Aorta (tissue), 5 donors: ENCODE data around the gene ENOX1. TPM values are rescaled to one million over a fixed set of nuclear protein-coding genes. Genes with fewer than 3 reads are reported as not detected.

Experiments used
- ATAC-seq: fragments of 200-7000 bp; cut with Tn5 transposase; one replicate; pipeline ENCODE4 v1.9.1; 2022; ENCODE audit warnings: moderate library complexity; ENCODE audit not compliant: low FRiP score
- DNase-seq, 2 donors: peaks; one replicate each; pipeline ENCODE4 v3.0.0-alpha.2; 2020
- H3K27ac ChIP-seq, 2 donors: one replicate each; pipeline ENCODE4 v1.5.1; 2013; ENCODE audit warnings: low read length in 2 of 2, mild to moderate bottlenecking in 2 of 2, moderate library complexity in 2 of 2, control low read depth in 1 of 2, inconsistent platforms in 1 of 2, low read depth in 1 of 2
- H3K27me3 ChIP-seq, 2 donors: one replicate each; pipeline ENCODE4 v1.6.1; 2013; ENCODE audit warnings: control low read depth in 1 of 2, low read length in 1 of 2, mild to moderate bottlenecking in 1 of 2, moderate library complexity in 1 of 2; ENCODE audit not compliant: insufficient read depth in 2 of 2, control insufficient read depth in 1 of 2
- H3K36me3 ChIP-seq, 2 donors: one replicate each; pipeline ENCODE4 v1.6.1; 2013; ENCODE audit warnings: control low read depth in 1 of 2, low read length in 1 of 2, mild to moderate bottlenecking in 1 of 2; ENCODE audit not compliant: insufficient read depth in 2 of 2, control insufficient read depth in 1 of 2
- H3K4me1 ChIP-seq, 2 donors: one replicate each; pipeline ENCODE4 v1.6.1; 2013; ENCODE audit warnings: low read length in 2 of 2, control low read depth in 1 of 2, mild to moderate bottlenecking in 1 of 2, moderate library complexity in 1 of 2; ENCODE audit not compliant: insufficient read depth in 2 of 2, control insufficient read depth in 1 of 2
- H3K4me3 ChIP-seq, 2 donors: one replicate each; pipeline ENCODE4 v1.5.1; 2013; ENCODE audit warnings: low read length in 2 of 2, control low read depth in 1 of 2, mild to moderate bottlenecking in 1 of 2
- H3K9me3 ChIP-seq: one replicate; pipeline ENCODE4 v1.6.1; 2013; ENCODE audit warnings: mild to moderate bottlenecking, low read length; ENCODE audit not compliant: control insufficient read depth
- whole genome bisulfite sequencing, 2 donors: extraction: QIAGEN DNeasy Blood & Tissue Kit; methylation state at CpG; one replicate each; pipeline ENCODE4 v1.1.7; 2013; 5-methylcytosine and 5-hydroxymethylcytosine counted together
- intact Hi-C, 2 donors: fragments of 100-400 bp; cut with DNase I; formaldehyde crosslinking; loops; one replicate each; pipeline versions ENCODE4 v1.14.2 to v1.15.0; 2022
- polyA plus RNA-seq, 2 donors: library from polyadenylated mRNA; stranded (reverse); fragments of 200-250 nt; gene quantifications; one replicate each; pipeline ENCODE4 v1.2.3, GENCODE V29; 2013
- total RNA-seq, 2 donors: library from RNA; stranded (reverse); fragmentation: NEBNext Ultra II Directional; extraction: Animal tissue kit (Norgen Biotek cat#: 25700); gene quantifications; one replicate each; pipeline ENCODE4 v1.2.1, GENCODE V29; 2021
- donor health status: healthy with polysubstance abuse.
- donor health status: Bipolar disorder and iron deficiency.
- donor health status: DM: no; HTN: no; CAD: no.
- donor health status: DM: no; HTN: no; CAD: no.
- donor health status: DM: yes; HTN: yes; CAD: no.

ENOX1 gene
- total and polyA plus RNA-seq, 4 donors, result 0.15 to 2.2 (median 1.4) TPM; not detected in 1

GRCh38 chr13:43441899-43442499, 344.8 kb downstream of the ENOX1 start:
- H3K27me3 ChIP-seq, result no peaks in the 10 kb centered on the region
- intact Hi-C loops, result no loop called here
- peaks cover 2 to 12% of the 10 kb centered on the region in 2 donors for H3K4me1 ChIP-seq
- H3K36me3 ChIP-seq, result no peaks in the 10 kb centered on the region
- no peaks in the 10 kb centered on the region for H3K9me3 ChIP-seq
- H3K4me3 ChIP-seq, result no peak overlapping the region
- WGBS, 2 donors, result 3 to 10% methylated on average over 8 of the region's 8 CpGs
- H3K27ac ChIP-seq, result no peak overlapping the region
- ATAC-seq (no peak), DNase-seq (no peak)

- intact Hi-C loops, result no loop called here
- ATAC-seq (no peak), DNase-seq (no peak)
- H3K27ac ChIP-seq, result no peak overlapping the region
- peaks cover 2 to 9% of the 10 kb centered on the region in 2 donors for H3K4me1 ChIP-seq
- H3K4me3 ChIP-seq, result no peak overlapping the region
- H3K9me3 ChIP-seq, result no peaks in the 10 kb centered on the region
- H3K36me3 ChIP-seq, result no peaks in the 10 kb centered on the region
- H3K27me3 ChIP-seq, result no peaks in the 10 kb centered on the region
- 45% methylated on average over 6 of the region's 6 CpGs for WGBS, 2 donors
Measured at GRCh38 chr13:43441464-43441863, 345.3 kb downstream of the ENOX1 start.

DNA sequence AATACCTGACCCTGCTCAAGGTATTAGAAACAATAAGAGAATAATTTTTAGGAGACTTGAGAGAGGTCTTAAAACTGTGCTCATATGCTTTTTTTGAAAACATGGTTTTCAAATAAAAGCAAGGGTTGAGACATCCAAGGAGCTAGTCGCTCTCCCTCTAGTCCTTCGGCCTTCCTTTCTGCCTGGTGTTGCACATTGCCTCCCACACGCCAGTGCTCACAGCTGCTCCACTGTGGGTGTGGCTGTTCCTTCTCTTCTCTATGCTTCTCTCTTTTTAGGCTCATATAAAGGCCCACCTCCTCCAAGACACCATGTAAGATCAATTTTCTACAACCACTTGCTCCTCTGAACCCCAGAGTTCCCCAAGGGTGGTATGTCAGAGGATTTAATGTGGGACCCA, 352.6 kb downstream of the ENOX1 start:
- no peaks in the 10 kb centered on the region for H3K36me3 ChIP-seq
- WGBS, 2 donors, result 78 to 84% methylated on average over 3 of the region's 3 CpGs
- peaks cover 5 to 10% of the 10 kb centered on the region in 2 donors for H3K4me1 ChIP-seq
- no peak for ATAC-seq
- H3K27ac ChIP-seq, result no peak overlapping the region
- no peaks in the 10 kb centered on the region for H3K9me3 ChIP-seq
- intact Hi-C loops, result loop anchor here in 1 of 2 donors (5.0 to 10.0 kb wide), 2 partner anchors 38 to 81 kb away; no protein-coding TSS in a partner anchor
- DNase-seq, result no peak
- H3K27me3 ChIP-seq, result no peaks in the 10 kb centered on the region
- no peak overlapping the region for H3K4me3 ChIP-seq

GRCh38 chr13:43433691-43434141, 353.1 kb downstream of the ENOX1 start:
- ATAC-seq (no peak), DNase-seq (no peak)
- peak overlapping the region in 1 of 2 donors; percentile 0 for H3K27ac ChIP-seq
- H3K27me3 ChIP-seq, result no peaks in the 10 kb centered on the region
- H3K9me3 ChIP-seq, result no peaks in the 10 kb centered on the region
- no peak overlapping the region for H3K4me3 ChIP-seq
- no peaks in the 10 kb centered on the region for H3K36me3 ChIP-seq
- peaks cover 5 to 11% of the 10 kb centered on the region in 2 donors for H3K4me1 ChIP-seq
- 3 to 5% methylated on average over 1 of the region's 1 CpG for WGBS, 2 donors
- intact Hi-C loops, result loop anchor here in 1 of 2 donors (5.0 to 10.0 kb wide), 2 partner anchors 39 to 81 kb away; no protein-coding TSS in a partner anchor

DNA sequence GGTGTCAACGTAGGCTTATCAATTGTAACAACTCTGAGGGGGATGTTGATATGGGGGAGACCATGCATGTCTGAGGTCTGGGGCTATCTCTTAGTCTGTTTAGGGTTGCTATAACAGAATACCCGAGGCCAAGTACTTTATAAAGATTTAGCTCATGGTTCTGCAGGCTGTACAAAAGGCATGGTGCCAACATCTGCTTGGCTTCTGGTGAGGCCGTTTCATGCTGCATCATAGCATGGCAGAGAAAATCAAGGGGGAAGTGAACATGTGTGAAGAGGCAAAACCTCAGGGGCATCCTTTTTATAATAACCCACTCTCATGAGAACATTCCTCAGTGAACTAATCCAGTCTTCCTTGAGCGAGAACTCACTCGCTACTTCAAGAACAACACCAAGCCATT, 353.8 kb downstream of the ENOX1 start:
- intact Hi-C loops, result loop anchor here in 1 of 2 donors (5.0 to 10.0 kb wide), 2 partner anchors 39 to 82 kb away; no protein-coding TSS in a partner anchor
- Histone ChIP-seq H3K36me3 (no peaks in the 10 kb centered on the region), H3K27ac (peak overlapping the region in 1 of 2 donors; percentile 10), H3K27me3 (no peaks in the 10 kb centered on the region), H3K4me1 (peaks cover 5 to 14% of the 10 kb centered on the region in 2 donors), H3K9me3 (no peaks in the 10 kb centered on the region), H3K4me3 (no peak overlapping the region)
- no peak for ATAC-seq
- DNase-seq, result no peak
- 48 to 53% methylated on average over 5 of the region's 5 CpGs for WGBS, 2 donors

- DNase-seq (no peak), ATAC-seq (no peak)
- Histone ChIP-seq H3K9me3 (no peaks in the 10 kb centered on the region), H3K36me3 (no peaks in the 10 kb centered on the region), H3K4me3 (no peak overlapping the region), H3K27ac (no peak overlapping the region), H3K27me3 (no peaks in the 10 kb centered on the region), H3K4me1 (peaks cover 5 to 14% of the 10 kb centered on the region in 2 donors)
- intact Hi-C loops, result loop anchor here in 1 of 2 donors (5.0 to 10.0 kb wide), 2 partner anchors 40 to 83 kb away; no protein-coding TSS in a partner anchor
- 79 to 81% methylated on average over 8 of the region's 8 CpGs for WGBS, 2 donors
Measured at GRCh38 chr13:43431841-43432240, 354.9 kb downstream of the ENOX1 start.

- no peaks in the 10 kb centered on the region for H3K9me3 ChIP-seq
- no peaks in the 10 kb centered on the region for H3K36me3 ChIP-seq
- intact Hi-C loops, result loop anchor here in 1 of 2 donors (5.0 to 10.0 kb wide), 2 partner anchors 41 to 83 kb away; no protein-coding TSS in a partner anchor
- WGBS, 2 donors, result 9 to 11% methylated on average over 4 of the region's 4 CpGs
- H3K4me3 ChIP-seq, result no peak overlapping the region
- DNase-seq, result no peak
- peaks cover 5 to 14% of the 10 kb centered on the region in 2 donors for H3K4me1 ChIP-seq
- no peak overlapping the region for H3K27ac ChIP-seq
- no peaks in the 10 kb centered on the region for H3K27me3 ChIP-seq
- ATAC-seq, result peak; percentile 42
Measured at GRCh38 chr13:43431290-43431716, 355.5 kb downstream of the ENOX1 start.

DNA sequence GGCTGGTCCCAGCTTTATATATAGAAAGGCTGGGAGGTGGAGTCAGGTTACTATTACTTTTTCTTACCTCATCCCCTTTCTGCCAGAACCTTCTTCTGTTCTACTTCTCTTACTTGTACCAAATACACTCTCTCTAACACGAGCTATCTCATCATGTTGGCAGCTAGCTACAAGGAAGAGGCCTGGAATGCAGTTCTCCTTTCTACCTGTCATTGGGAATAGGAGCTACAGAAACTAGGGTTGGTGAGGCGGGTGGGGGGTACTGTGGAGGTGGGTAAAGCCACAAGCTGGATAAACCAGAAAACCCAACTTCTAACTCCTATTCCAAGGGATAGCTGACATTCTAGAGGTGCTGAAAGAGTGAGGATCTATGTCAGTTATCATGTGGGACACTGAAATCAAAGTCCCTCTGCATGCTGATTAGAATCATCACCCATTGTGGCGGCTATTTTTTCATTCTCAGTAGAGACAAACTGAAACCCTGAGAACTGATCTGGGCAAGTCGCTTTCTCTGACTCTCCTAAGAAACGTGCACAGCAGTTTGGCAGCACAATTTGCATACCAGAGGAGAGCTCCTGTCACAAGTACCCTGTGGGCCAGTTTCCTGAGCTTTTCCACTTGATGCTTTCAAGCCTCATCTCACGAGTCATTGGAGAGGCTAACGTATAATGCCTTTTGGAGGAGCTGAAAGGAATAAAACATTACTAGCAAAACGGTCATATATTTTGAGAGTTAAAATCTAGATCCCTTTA, 358.1 kb downstream of the ENOX1 start:
- H3K27me3 ChIP-seq, result no peaks in the 10 kb centered on the region
- no peak overlapping the region for H3K27ac ChIP-seq
- no peak for DNase-seq
- 42 to 44% methylated on average over 8 of the region's 8 CpGs for WGBS, 2 donors
- no peaks in the 10 kb centered on the region for H3K9me3 ChIP-seq
- no peak for ATAC-seq
- H3K4me1 ChIP-seq, result peaks cover 3 to 10% of the 10 kb centered on the region in 2 donors
- intact Hi-C loops, result no loop called here
- no peaks in the 10 kb centered on the region for H3K36me3 ChIP-seq
- H3K4me3 ChIP-seq, result no peak overlapping the region
